NCI-H2171 (cell line): ENCODE data around the gene ATG2A.

ENCODE experiments used
- DNase-seq: peaks from one replicate; lab custom pipeline; 2025; lab: John Stamatoyannopoulos, UW

Gene ATG2A

DNA sequence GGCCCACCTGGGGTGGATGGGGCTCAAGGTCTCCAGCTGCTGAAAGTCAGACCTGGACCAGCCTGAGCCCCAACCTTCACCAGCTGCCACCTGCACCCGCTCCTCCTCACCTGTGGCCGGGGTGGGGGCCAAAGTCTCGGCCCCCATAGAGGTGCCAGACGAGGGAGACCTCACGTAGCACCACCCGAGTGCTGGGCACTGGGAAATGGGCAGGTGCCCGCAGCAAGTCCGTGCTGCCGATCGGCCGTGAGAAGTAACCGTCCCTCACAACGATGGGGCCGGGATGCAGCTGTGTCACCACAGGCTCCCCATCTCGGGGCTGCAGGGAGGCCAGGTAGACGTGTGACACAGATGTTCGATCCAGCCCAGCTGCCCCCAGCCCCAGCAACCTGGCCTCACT is 16.2 kb downstream of the ATG2A start:
- no peak for DNase-seq

DNA sequence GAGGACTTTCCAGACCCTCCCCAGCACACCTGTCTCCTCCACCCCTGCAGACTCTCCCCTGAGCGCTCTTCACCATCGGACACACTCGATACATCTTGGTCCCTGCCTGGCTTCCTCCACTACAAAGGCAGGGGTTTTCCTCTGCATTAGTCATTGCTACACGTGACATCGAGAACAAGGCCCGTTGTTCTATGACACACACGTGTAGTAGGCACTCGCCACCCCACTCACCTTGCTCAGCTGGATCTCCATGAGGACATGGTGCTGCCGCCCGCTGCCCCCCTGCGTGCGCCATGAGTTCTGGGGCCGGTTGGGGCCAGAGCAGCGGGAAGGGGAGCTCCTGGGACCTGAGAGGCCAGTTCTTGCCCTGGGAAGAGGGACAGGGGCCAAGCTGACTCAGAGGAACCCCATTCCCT is 16.7 kb downstream of the ATG2A start:
- DNase-seq, result no peak

DNA sequence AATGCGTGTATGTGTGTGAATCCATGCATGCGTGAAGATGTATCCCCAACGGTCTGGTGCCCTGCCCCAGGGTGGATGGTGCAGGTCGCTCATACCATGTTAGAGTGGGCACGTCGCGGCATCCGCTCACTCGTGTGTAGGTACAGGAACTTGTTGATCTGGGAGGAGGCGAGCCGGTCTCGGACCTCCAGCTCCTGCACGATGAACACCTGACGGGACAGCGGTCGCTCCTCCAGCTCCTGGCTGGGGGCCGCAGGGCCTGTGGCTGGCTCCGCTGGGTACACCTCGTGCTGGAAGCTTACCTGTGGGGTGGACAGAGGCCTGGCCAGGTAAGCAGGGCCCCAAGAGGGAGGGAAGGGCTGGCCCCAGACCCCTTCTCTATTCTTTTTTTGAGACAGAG is 18.5 kb downstream of the ATG2A start:
- no peak for DNase-seq

DNA sequence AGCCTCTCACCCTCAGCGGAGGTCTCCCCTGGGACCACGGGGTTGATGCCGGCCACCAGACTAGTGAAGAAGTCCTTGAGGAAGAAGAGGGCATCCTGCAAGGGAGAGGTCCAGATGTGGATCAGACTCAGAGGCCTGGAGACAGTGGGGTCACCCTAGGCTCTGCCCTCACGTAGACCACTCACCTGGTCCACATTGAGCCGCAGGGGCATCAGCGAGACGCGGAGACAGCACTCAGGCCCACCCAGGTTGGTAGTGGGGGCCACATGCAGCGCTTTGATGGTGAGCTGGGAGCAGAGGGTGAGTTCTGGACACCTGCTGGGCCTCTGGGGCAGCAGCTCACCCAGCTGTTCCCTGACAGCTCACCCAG is 18.9 kb downstream of the ATG2A start:
- DNase-seq, result no peak

DNA sequence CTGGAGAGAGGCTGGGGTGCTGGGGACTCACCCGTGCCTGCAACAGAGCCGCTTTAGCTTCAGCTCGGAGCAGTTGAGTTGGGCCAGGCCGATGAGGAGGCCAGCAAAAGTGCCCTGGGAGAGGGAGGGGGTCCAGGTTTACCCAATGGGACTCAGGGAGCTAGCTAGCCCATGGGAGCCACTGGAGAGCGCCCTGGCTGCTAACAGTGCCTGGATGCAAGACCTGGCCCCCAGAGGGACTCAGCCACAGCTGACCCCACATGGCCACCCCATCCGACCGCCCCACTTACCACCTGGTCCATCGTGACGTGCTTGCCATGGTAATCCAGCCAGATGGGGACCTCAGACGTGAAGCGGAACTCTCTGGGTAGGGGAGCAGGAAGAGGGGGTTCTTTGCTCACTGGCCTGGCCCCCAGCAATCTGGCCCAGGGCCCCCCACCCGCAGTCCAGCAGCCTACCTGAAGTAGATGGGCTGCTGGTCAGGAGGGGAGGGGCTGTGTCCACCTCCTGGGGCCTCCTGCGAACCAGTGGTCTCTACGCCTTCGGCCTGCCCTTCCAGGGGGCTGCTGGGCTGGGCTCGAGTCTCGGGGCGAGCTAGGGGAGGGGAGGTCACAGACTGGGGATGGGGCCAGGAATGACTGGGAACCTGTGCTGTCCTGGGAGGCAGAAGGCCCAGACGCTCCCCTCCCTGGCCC is 19.5 kb downstream of the ATG2A start:
- DNase-seq, result no peak

DNA sequence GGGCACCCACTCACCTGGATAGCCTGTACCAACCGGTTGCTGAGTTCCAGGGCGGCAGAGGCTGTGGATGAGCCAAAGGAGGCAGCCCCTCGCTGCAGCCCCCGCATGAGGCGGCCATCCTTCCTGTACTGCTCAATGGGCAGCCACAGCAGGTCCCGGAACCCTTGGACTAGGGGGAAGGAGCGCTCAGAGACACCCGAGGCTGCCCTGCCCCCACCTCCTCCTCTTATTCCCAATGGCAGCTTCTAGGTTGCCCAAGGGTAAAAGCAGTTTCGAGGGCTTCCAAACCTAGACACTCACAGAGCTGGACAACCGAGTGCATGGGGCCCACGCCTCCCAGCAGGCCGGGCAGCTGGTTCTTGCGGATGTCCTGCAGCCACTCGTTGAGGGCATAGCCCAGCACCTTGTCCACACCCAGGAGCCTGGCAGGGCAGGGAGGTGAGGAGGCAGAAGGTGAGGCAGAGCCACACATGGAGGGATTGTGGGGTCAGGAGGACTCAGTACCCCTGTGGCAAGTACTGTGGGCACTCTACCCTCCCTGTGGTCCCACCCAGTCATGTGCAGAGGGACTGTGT is 20.5 kb downstream of the ATG2A start:
- DNase-seq, result no peak

DNA sequence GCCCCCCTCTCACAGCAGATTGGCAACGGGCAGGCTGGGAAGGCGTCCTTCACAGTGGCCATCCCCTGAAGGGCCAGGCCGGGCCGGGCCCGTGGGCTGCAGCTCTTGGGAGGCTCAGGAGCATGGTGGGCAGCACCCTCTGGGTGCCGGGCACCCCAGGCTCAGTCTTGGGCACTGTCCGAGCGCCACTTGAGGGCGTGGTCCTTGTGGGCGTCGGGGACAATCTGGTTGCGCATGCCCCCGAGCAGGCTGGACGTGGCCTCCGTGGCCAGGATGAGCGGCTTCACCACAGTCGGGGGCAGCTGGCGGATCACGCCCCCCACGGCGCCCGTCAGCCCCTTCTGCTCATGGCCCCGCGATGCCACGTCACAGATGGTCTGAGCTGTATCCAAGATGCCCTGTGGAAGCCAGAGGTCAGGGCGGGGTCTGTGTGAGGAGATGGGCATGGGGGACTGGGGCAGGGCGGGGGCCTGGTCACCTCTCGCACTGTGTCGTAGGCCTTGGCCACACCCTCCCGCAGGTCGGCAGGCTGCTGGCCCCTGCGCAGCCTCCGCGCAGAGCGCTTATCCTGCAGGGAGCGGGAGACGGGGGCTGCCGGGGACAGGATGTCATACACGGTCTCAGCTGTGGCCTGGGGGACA is 22.1 kb downstream of the ATG2A start:
- DNase-seq, result no peak

DNA sequence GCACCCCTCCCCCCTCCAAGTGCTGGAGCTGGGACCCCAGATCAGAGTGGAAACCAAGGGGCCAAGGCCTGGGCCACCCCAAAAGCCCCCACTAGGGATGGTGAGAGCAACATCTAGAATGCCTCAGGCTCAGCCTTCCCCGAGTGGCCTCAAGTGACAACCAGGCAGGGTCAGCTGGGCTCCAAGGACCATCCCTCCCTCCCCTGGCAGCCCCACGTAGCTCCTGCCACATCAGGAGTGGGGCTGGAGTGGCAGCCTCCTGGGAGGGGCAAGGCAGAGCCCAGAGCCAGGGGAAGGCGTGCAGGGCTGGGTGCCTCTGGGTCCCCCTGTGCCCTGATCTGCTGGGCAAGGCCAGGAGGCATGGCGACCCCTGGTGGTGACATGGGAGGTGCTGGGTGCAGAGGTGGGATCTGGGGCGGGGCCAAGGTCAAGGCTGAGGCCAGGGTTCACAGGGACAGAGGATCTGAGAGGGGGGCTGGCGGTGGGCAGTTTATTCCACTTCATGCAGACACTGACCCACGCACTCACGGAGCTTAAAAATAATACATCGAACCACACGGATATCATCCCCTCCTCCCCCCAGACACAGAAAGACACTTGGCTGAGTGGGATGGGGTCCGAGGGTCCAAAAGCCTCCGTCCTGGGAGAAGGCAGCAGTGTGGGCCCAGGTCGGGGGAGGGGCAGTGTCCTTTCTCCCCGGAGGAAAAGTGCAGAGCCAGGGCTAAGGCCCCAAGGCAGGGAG is 22.8 kb downstream of the ATG2A start:
- peak; percentile 41 for DNase-seq

DNA sequence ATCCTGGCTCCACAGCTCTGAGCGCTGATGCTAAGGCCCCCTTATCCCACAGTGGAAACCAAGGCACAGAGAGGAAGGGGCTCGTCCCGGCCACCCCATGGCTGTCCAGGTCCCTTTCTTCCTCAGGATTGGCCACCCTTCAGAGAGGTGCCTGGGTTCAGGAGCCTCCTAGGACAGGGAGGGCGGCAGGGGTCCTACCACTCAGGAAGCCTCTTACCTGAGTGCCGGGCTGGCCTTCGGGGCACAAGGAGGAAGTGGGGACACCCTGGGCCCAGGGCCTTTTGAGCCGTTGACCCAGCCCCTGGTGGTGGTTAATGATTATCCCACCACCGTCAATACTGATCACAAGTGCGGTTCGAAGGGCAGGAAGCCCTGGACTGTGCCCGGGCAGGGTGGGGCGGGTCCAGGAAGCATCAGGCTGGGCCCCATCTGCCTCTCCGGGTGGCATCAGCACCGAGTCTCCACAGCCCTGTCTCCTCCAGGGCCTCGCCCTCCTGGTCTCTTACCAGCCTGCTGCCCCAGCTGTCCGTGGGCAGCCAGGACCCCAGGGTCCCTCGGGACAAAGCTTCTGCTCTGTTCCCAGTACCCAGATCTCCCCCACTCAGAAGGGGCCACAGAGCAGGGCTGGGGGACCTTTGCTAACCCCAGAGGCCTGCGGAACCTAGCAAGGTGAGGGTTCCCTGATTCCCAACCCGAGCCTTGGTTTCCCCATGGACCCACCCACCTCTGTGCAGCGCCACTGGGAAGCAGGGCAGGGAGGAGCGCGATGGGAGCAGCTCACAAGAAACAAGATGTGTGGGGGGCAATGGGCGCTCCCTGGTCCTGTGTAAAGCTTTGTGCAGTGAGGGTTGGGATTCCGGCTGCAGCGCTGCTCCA is 23.6 kb downstream of the ATG2A start:
- no peak for DNase-seq

DNA sequence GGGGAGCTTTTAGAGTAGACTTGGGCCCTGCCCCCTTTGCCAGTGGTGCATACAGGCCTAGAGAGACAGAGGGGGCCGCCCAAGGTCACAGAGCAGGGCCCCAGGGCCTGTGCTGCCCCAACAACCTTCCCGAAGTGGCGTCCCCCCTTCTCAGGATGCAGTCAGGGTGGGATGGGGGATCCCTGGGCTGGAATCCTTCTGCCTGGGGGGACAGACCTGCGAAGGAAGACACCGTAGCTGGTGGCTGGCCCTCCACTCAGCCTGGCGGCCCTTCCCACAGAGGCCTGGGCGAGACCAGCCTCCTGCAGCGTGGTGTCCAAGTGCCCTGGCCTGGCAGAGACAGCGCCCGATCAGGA is 24.2 kb downstream of the ATG2A start:
- DNase-seq, result no peak

DNA sequence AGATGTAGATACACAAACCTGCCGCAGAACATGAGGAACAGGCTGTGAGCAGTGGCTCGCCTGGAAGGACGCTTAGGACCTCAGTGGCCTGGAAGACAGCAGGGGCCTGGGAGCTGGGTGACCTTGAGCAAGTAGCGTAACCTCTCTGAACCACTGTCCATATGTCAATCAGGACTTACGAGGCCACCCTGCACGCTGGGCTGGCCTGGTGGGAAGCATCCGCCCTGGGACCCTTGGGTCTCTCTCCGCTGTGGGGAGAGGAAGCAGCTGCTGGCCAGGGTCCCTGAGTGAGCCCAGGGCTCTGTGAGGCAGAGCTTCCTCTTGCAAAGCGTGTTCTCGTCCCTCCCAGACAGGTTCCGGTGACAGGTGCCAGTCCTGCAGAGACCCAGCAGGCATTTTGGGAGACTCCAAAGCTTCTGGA is 24.6 kb downstream of the ATG2A start:
- no peak for DNase-seq

DNA sequence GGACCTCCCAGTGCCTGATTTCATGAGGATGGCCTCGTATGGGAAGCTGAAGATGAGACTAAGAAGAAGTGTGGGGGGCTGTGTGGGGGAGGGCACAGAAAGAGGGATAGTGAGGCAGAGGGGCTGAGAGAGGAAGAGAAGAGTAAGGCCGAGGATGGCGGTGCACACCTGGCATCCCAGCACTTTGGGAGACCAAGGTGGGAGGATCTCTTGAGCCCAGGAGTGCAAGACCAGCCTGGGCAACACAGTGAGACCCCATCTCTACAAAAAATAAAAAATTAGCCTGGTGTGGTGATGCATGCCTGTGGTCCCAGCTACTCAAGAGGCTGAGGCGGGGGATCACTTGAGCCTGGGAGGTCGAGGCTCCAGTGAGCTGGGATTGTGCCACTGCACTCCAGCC is 25.1 kb downstream of the ATG2A start:
- no peak for DNase-seq

DNA sequence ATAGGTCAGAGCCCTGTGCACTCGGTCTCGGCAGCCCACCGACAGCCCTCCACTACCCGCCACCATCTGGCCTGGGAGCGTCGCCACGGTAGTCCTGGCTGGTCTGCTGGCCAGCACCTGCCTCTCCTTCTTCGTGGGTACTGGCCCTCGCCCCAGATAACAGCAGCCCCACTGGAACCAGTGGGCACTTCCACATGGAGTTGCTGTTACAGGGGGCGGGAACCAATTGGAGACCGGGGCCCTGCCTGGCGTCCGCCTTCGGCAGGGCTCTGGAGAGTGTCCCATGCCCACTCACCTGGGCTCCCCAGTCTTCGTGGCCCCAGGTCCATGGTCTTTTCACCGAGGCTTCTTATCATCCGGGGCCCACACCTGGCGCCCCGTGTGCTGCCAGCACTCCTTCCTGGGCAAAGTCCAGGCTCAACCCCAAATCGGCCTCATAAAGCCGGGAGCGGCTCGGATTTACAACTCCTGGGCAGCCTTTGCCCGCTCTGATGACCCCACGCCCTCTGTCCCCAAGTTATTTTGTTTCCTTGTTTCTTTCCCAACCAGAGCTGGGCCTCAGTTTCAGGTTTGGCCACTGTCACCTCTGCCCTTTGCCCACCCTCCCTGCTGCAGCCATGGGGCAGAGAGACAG is 25.7 kb downstream of the ATG2A start:
- no peak for DNase-seq

DNA sequence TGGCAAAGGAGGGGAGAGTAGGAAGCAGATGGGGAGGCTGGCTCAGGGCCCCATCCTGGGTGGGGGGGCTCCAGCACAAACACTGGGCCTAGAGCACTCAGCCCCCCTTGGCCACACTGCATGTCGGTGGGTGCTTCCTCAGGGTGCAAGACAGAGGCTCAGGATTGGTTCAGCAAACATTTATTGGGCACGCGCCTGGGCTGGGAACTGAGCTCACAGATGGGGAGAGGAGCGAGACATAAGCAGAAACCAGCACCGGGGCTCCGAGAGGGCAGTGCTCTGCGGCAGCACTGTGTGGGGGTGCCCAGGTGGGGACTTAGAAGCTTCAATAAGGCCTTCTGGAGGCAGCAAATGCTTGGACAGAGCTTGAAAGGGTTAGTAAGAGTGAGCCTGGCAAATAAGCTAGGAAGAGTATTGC is 26.5 kb downstream of the ATG2A start:
- peak; percentile 16 for DNase-seq

DNA sequence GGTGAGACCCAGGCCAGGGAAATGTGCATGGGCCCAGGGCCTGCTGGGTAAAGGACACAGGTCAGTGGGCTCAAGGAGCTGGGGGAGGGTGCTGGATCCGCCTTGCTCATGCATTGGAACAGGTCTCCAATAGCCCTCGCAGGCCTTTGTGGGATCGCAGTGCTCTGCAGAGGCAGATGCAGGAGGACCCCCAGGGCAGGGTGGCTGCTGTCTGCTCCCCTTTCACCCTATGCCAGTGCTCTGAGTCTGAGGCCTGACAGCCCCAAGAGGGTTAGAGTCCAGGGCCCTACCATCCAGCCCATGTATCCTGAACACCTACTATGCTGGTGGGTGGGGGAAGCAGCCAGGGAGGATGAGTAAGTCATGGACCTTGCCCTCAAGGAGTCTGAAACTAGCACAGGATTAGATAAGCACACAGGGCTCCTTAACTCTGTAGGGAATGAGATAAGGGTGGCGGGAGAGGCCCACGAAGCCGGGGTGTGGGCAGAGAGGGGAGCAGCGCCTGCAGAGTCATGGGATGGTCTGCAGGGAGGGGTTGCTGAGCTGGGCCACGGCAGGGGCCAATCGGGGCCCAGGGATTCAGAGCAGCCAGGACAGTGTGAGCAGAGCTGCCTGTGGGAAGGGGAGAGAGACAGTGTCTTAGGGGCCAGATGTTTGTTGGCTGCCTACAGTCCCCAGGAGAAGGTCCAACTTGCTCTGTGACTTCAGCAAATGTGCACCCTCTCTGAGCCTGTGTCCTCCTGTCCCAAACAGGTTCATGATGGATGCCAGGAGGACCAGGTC is 28.1 kb downstream of the ATG2A start:
- no peak for DNase-seq

DNA sequence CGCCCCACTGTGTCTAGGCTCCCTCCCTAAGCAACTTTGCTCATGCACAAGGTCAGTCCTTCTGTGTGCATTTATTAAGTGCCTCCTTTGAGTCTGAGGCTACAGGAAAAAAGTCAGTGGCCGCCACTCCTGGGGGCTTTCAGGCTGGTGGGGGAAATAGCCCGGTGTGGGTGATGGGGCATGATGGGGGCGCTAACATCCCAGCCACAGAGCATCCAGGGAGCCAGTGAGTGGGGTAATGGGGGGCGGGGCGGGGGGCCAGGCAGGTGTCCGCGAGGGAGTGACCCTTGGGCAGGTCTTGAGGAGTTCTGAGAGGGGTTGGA is 28.6 kb downstream of the ATG2A start:
- no peak for DNase-seq

DNA sequence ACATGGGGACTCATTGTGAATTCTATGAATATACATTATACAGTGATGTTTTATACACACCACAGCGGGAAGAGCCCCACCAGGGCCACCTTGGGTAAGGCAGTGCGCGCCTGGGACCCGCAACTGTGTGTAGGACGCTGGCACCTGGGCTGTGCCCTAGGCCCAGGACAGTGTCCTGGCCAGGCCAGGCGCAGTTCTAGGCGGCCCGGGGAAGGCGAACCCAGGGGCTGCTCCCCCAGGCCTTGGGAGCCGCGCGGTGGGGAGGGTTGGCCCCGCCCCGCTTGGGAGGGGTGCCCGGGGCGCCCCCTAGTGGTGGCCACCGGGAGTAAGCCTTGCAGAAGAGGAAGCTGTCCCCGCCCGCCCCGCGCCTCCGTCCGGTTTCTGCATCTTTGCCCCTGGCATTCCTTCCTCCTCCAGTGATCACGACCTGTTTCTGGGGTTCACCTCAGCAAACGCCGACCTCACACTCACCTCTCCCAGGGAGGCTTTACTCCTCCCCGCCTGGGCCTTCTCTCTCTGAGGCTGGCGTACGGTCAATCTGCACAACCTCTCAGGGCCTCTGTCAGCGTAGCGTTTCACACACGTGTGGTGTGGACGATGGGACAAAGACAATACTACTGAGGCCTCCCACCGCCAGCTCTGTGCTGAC is 29.1 kb downstream of the ATG2A start:
- peak; percentile 28 for DNase-seq

DNA sequence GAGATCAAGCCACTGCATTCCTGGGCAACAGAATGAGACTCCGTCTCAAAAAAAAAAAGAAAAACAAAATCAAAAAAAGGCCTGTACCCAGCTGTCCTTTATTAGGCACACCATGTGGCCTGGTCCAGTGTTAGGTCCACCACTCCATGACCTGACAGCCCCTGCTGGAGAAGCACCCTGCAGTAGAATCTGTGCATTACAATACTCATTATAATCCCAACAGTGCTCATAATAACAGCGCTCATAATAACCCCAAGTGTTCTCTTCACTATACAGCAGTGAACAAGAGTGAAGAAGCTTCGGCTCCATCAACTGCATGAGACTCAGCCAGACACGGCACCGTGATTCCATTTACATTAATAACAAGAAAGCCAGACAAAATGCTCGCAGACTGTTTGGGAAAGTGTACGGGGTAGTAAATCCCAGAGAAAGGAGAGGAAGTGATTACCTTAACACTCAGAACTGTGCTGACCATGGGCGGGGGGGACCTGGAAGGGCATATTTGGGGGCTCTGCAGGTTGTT is 29.7 kb downstream of the ATG2A start:
- DNase-seq, result no peak

DNA sequence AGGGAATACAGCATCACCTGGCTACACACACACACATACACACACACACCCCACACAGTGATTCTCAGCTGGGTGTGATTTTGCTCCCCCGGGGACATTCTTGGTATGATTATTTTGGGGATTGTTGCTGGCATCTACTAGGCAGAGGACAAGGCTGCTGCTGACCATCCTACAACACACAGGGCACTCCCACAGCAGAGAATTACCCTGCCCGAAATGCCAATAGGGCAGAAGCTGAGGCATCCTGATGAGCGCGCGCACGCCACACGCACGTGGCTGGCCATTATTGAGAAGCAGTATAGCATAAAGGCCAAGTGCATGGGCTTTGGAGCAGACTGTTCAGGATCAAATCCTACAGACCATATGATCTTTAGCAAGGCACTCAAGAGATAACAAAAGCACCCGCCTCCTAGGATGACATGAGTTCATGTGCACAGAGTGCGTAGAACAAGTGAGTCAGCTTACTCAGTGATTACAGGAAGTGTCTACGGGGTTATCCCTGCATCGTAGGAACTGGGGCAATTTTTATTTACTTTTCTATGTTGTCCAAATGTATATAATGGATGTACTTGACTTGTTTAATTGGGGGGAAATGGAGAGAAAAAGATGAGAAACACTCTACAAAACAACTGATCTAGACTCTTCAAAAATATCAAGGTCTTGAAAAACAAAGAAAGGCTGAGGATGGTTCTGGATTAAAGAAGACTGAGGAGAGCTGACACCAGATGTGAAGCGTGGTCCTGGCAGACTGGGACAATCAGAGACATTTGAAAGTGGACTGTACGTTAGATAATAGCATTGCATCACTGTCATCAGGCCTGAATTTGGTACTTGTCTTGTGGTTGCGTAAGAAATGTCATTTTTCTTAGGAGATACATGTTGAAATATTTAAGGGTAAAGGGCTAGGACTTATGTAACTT is 31.4 kb downstream of the ATG2A start:
- DNase-seq, result no peak
